VCaP (cell line): ENCODE results near the gene ATG4B.

ENCODE experiments used
- H3K27ac ChIP-seq: fragments of 450-650 bp; 2 replicates; pipeline ENCODE4 v1.5.1; 2017
- CTCF ChIP-seq: fragments of 450-650 bp; conservative IDR thresholded peaks from 2 replicates; pipeline ENCODE4 v1.5.1; 2017; ENCODE audit warnings: mild to moderate bottlenecking, moderate library complexity

The ATG4B gene

GRCh38 chr2:241703032-241703604 is 65.6 kb downstream of the ATG4B start:
- TF ChIP-seq CTCF = no peak
- H3K27ac ChIP-seq = peak overlapping the region; percentile 94

- H3K27ac ChIP-seq = no peak overlapping the region
- no peak for TF ChIP-seq CTCF
These were observed 69.0 kb downstream of the ATG4B start for GRCh38 chr2:241706537-241706936.

GRCh38 chr2:241708879-241709278 is 71.4 kb downstream of the ATG4B start:
- no peak overlapping the region for H3K27ac ChIP-seq
- no peak for TF ChIP-seq CTCF

GRCh38 chr2:241719093-241719492 is 81.6 kb downstream of the ATG4B start:
- TF ChIP-seq CTCF = no peak
- no peak overlapping the region for H3K27ac ChIP-seq

GRCh38 chr2:241720099-241720498 is 82.6 kb downstream of the ATG4B start:
- H3K27ac ChIP-seq = no peak overlapping the region
- TF ChIP-seq CTCF = no peak

- no peak overlapping the region for H3K27ac ChIP-seq
- TF ChIP-seq CTCF = no peak
These were observed 83.1 kb downstream of the ATG4B start for GRCh38 chr2:241720560-241720959.

- no peak overlapping the region for H3K27ac ChIP-seq
- TF ChIP-seq CTCF = no peak
These were observed 84.4 kb downstream of the ATG4B start for GRCh38 chr2:241721852-241722251.
